HG03571 (cell line): Measurements from ENCODE around the gene LYPD6.
"Not testable (repeated sequence)": the region's sequence is repeated elsewhere in the genome, so short reads cannot be mapped to it uniquely, and the experiment has no call there.

ENCODE experiments used
- ATAC-seq: cut with Tn5 transposase; IDR thresholded peaks from one replicate; pipeline ENCODE4 v1.9.1; 2021; ENCODE audit not compliant: unreplicated experiment

Gene LYPD6

GRCh38 chr2:149492923-149493322 is 162.5 kb downstream of the LYPD6 start:
- no peak for ATAC-seq

- ATAC-seq, result not testable (repeated sequence)
Observed at GRCh38 chr2:149499204-149499603, 168.8 kb downstream of the LYPD6 start.

- not testable (repeated sequence) for ATAC-seq
Observed at GRCh38 chr2:149506808-149507207, 176.4 kb downstream of the LYPD6 start.

GRCh38 chr2:149507974-149508373 is 177.6 kb downstream of the LYPD6 start:
- ATAC-seq, result no peak

- ATAC-seq, result no peak
Observed at GRCh38 chr2:149513461-149513860, 183.1 kb downstream of the LYPD6 start.
